GM21786 (cell line): ENCODE measurements around the gene ETHE1.

ENCODE experiments used
- ATAC-seq: cut with Tn5 transposase; IDR thresholded peaks from one replicate; pipeline ENCODE4 v1.9.1; 2021; ENCODE audit not compliant: unreplicated experiment

The ETHE1 gene

GRCh38 chr19:43526884-43527859, at the start of gene ETHE1:
ETHE1 (minus strand) TSS chr19:43527201; CDS start chr19:43527177, 24 bp downstream.
- peak; percentile 57 for ATAC-seq

- no peak for ATAC-seq
Observed at GRCh38 chr19:43575955-43576878, 49.2 kb upstream of the ETHE1 start.

- ATAC-seq, result peak; percentile 94
Observed at GRCh38 chr19:43575156-43575950, 48.4 kb upstream of the ETHE1 start, which contains the start of the genes PINLYP and XRCC1. PINLYP (plus strand) TSS chr19:43575801; CDS start chr19:43577192, 1,391 bp downstream. XRCC1 (minus strand) TSS chr19:43575527; CDS start chr19:43575458, 69 bp downstream.

- ATAC-seq, result no peak
Observed at GRCh38 chr19:43574424-43575155, 47.6 kb upstream of the ETHE1 start.

GRCh38 chr19:43572171-43572588, 45.2 kb upstream of the ETHE1 start:
- no peak for ATAC-seq

GRCh38 chr19:43570174-43570791, 43.3 kb upstream of the ETHE1 start:
- ATAC-seq, result no peak

GRCh38 chr19:43569657-43570056, 42.7 kb upstream of the ETHE1 start:
- ATAC-seq, result no peak

GRCh38 chr19:43564800-43565199, 37.8 kb upstream of the ETHE1 start:
- no peak for ATAC-seq

- ATAC-seq, result no peak
Observed at GRCh38 chr19:43563816-43564457, 36.9 kb upstream of the ETHE1 start.

GRCh38 chr19:43562698-43563241, 35.8 kb upstream of the ETHE1 start:
- no peak for ATAC-seq

- no peak for ATAC-seq
Observed at GRCh38 chr19:43562226-43562697, 35.3 kb upstream of the ETHE1 start.

- no peak for ATAC-seq
Observed at GRCh38 chr19:43561139-43561970, 34.4 kb upstream of the ETHE1 start.

- ATAC-seq, result no peak
Observed at GRCh38 chr19:43560687-43561086, 33.7 kb upstream of the ETHE1 start.

- no peak for ATAC-seq
Observed at GRCh38 chr19:43555185-43555770, 28.3 kb upstream of the ETHE1 start.

GRCh38 chr19:43554317-43554895, 27.4 kb upstream of the ETHE1 start:
- ATAC-seq, result no peak

- no peak for ATAC-seq
Observed at GRCh38 chr19:43553656-43554055, 26.7 kb upstream of the ETHE1 start.

GRCh38 chr19:43552616-43553015, 25.6 kb upstream of the ETHE1 start:
- ATAC-seq, result no peak
